ENCODE data around the gene SPSB3.
"Not testable (repeated sequence)": the region's sequence is repeated elsewhere in the genome, so short reads cannot be mapped to it uniquely, and the experiment has no call there.

The SPSB3 gene

DNA sequence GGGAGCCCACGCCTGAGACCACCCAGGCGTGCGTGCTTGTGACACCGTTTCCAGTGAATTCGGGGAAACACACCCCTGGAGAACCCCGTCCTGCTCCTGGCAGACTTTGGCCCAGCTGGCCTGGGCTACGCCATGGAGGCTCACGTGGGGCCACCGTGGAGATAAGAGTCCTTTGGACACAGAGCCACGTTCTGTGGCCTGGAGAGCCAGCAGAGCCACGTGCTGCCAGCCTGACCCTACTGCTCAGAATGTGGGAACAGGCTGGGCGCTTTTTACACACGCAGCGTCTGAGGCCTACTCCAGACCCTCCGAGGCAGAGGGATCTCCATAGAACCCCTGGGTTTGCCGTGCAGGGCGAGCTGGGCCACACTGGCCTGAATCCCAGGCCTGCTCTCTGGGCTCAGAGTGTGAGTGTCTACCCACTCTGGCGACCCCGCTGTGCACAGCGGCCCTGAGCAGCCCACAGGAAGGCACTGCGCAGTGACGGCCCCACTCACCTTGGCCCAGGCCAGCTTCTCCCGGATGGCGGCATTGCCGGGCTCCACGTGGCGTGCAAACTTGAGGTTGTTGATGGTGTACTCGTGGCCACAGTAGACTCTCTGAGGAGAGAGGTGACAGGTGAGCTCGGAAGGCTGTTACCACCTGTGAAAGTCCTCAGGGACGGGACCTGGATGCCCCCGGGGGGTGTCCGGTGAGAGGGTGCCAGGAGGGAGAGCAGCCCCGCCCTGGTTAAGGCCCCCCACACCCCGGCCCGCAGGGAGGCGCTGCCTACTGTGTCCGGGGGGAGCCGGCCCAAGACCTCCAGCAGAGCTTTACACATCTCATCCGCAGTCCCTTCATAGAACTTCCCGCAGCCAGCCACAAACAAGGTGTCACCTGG, 34.3 kb upstream of the SPSB3 start:
- DNase-seq = no peak

DNA sequence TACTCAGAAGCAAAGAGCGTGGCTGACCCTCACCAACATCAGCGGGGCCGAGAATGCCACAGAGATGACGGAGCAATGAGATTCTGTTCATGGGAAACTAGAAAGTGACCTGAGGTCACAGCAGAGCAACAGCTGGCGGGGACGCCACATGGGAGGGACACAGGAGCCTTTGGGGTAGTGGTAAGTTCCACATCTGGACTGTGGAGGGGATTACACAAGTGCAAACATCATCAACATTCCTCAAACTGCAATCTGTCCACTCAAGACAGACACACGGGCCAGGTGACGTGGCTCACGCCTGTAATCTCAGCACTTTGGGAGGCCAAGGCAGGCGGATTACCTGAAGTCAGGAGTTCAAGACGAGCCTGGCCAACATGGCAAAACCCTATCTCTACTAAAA, 33.1 kb upstream of the SPSB3 start:
- no peak for DNase-seq

DNA sequence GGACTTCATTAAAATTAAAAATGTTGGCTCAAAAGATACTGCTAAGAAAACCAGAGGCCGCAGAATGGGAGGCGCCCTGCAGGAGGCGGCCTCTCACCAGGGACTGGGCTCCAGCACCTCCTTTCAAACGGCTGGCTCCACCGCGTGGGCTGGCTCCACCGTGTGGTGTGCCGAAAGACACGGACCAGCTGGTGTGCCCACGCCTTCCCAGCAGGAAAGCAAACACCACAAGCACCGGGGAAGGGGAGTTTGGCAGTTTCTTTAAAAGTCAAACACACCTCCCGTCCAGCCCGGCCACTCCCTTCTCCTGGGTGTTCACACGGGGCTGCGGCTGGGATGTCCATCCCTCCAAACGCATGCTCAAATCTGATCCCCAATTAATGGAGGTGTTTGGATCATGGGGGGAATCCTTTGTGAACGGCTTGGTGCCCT, 30.4 kb upstream of the SPSB3 start:
- DNase-seq = peak; percentile 70 to 83

DNA sequence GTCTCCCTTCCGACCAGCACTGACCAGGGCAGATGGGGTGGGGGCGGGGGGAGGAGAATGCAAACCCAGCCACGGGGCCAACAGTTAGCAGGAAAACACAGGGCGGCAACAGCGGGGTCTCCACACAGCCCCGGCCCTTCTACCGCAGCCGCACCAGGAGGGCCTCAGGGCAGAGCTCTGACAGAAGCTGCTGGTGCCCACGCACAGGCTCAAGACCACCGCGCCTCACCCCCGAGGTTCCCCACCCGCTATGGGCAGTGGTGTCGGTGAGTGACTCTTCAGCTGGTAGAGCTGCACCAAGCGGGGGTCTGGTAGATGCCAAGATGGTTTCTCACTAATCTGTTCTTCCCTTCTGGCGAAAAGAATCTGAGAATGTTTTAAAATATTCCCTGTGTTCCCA, 28.2 kb upstream of the SPSB3 start:
- no peak for DNase-seq

DNA sequence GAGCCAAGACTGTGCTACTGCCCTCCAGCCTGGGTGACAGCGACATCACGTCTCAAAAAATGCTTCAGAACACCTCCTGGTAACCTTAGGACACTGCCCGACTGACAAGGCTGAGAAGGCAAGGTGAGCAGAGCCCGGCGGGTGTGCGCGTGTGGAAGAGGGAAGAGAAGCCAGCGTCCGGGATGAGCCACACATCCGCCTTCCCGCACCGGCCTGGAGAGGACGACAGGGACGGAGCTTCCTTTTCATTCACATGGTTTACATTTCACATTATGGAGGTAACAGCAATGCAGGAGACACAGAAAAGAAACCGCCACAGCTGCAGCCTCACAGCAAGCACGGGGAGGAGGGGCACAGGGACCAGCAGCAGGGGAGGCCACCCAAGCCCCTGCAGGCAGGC, 27.7 kb upstream of the SPSB3 start:
- no peak for DNase-seq

DNA sequence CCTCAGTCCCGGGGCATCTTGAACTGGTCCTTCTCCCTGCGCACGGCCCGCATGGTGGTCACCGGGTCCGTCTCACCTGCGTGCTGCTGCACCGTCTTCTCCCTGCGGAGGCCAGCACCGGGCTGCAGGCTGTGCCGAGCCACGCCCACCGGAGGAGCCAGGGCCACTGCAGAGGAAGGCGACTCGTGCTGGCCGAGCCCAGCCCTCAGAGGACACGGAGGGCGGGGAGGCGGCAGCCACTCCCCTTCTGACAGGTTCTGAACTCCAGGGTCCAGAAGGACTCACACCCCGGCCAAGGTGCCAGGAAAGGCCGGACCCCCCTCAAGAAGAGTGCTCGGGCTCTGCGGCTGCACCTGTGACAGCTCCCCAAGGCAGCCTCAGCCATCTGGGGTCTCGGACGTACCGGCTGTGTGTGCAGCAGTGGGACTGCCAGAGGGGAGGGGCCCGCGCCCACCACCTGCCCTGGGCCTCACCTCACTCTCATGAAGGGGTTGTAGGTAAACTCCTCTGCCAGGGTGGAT, 27.0 kb upstream of the SPSB3 start:
- DNase-seq = no peak

DNA sequence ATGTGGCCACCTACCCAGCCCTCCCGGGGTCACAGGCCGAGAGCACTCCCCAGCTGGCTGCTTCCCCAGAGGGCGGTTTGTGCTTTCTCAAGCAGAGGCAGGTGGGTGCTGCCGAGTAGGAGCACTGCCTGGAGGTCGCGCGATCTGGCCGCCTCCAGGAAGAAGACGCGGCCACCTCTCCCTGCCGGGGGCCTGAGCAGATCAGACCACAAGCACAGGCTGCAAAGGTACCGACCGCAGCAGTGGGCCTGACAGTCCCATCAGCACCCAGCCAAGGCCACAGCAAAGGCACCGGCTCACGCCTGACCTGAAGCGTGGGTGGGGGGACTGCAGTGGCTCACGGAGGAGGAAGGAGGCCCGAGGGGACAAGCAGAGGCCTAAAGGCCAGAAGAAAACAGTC, 26.3 kb upstream of the SPSB3 start:
- no peak for DNase-seq

DNA sequence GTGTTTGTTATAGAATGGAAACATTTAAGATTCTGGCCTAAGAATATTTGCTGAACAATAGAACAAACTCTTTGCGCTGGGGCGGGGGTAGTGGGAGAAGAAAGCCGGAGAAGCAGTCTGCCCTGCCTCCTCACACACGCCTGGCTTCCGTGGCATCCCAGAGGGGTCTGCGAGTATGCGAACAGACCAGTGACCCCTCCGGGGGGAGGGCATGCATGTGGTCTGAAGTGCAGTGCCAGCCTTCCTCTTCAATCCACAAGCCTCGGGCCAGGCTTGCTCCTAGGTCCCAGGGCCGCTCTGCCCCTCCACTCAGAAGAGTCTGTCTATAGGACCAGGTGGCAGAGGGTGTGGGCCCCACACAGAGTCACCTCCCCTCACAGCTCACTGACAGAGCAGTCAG, 25.3 kb upstream of the SPSB3 start:
- no peak for DNase-seq

DNA sequence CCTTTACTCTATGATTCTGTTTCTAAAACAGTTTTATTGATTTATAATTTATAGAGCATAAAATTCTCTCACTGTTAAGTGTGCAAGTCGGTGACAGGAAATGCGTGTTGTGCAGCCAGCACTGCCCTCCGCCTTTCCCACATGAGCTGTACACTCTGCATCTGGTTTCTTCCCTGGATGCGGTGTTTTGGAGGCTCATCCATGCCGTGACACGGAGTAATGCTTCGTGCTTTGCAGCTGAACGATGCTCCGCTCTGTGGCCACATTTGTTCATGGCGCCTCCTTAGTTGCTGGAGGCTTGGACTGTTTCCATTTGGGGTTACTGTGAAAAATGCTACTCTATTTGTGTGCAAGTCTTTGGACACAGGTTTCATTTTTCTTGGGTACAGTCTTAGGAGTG, 18.3 kb upstream of the SPSB3 start:
- DNase-seq = no peak

DNA sequence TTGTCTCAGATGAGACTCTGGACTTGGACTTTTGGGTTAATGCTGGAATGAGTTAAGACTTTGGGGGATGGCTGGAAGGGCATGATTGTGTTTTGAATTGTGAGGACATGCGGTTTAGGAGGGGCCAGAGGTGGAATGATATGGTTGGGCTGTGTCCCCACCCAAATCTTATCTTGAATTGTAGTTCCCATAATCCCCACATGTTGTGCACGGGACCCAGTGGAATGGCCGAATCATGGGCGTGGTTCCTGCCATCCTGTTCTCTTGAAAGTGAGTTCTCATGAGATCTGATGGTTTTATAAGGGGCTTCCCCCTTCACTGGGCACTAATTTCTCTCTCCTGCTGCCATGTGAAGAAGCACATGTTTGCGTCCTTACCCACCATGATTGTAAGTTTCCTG, 16.9 kb upstream of the SPSB3 start:
- not testable (repeated sequence) for DNase-seq

DNA sequence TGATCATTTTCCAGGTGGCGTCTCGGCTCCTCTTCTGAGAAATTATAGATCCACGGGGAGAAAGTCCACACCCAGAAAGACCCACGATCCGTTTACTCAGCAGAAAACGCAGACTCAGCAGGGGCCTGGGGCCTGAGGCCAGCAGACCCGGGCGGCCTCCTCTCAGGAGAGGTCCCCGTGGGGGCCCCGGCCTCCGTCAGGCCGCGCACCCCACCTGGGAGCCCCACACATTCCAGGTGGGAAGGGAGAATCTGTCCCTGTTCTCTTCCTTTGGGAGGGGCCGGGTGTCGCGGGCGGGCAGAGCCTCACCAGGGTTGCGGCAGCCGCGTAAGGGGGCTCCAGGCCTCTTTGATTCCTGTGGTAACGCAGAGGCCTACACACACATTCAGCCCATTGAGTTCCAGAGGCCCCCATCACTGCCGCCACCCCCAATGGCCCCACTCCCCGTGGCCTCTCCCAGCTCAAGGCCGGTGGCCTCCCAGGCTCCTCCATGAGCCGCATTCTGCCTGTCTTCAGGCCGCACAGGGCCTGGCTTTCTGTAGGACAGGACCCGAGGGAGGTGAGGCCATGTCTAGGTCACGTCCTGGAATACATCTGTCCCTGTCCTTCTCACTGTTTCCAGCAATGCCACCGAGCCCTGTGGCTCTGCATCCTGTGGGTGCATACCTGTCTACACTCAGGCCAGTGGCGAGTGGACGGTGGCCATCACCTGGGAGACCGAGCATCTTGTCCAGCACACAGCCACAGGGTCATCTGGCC, 12.7 kb upstream of the SPSB3 start:
- no peak for DNase-seq

DNA sequence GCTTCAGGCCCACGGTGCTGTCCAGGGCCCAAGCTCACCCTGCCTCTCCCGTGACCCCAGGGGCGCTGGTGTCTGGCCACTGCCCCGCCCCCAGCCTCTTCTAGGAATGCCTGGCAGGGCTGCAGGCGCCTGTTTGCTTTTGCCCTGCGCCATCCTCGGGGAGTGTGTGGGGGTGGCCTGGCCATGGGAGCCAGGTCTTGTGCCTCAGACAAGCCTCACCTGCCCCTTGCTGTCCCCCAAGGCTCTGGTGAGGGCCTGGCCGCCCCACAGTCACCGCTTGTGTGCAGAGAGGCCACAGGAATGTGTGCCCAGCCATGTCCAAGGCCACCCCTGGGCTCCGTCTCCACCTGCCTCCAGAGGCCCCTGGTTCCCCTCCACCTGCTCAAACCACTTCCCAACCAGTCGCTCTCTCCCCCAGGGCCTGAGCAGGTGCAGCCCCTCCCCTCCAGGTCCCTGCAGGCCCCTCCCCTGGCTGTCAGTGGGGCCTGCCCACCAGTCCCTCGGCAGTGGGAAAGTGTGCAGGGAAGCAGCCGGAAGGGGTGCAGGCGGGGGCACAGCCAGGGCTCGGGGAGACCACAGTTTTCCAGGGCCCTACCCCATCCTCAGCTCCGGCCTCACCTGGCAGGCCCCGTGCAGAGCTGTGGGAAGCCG, 12.0 kb upstream of the SPSB3 start:
- DNase-seq = no peak

DNA sequence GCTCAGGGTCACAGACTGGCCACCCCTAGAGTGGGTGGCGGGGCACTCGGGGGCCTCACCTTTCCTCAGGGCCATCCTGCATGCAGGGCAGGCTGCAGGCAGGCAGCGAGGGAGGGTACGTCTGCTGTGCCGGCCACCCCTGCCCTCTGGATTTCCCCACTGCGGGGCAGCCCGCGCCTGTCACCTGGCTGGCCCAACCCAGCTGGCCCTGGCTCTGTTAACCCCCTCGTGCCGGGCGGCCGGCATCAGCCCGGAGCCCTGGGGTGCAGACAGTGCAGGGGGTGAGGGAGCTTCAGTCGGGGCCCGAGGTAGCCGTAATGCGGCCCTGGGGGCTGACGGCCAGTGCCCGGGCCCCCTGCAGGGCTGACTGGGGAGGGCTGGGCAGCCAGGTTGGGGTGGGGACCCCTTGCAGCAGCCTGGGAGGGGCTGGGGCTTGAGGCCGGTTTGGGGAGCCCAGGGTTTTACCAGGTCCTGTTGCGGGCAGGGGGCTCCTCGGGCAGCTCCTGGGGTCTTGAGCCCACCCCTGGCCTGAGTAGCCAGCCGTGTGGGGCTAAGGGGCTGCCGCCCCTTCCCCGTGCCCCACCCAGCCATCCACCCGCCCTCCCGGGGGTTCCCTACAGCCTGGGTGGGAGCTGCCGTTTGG, 11.3 kb upstream of the SPSB3 start, which contains the start of gene IGFALS:
TSS of gene IGFALS (minus strand) at position 128 of the 643 bp plus-strand sequence. CDS start at position 75, 53 bp downstream.
- no peak for DNase-seq

DNA sequence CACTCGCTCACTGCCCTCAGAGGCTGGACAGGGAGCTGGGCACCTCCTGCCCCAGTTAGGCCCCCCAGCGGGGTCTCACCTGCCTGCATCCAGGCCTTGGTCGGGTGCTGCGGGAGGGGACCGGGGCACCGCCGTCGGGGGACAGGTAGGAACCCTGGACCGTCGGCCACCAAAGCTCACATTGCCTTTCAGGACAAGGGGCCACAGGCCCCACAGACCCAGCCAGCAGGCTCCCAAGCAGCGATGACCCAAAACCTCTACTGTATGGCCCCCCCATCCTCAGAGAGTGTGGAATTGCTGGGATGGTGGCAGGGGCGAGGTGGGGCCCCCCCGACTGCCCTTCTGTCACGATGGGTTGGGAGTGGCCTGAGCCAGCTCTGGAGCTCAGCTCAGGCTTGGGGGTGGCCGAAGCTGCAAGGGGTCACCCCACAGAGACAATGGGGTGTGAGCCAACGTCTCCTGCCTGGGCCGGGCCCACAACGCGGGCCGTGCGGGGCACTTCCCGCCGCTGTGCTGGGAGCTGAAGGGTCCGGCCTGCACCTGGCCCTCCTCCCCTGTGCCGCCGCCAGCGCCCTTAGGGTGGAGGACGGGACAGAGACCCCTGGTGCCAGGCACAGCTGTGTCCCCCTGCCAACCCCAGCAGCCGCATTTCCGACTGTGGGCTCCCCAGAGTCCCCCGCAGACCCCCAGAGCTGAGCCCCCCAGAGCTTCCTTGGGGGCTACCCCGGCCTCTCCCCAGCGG, 10.6 kb upstream of the SPSB3 start:
- DNase-seq = no peak

DNA sequence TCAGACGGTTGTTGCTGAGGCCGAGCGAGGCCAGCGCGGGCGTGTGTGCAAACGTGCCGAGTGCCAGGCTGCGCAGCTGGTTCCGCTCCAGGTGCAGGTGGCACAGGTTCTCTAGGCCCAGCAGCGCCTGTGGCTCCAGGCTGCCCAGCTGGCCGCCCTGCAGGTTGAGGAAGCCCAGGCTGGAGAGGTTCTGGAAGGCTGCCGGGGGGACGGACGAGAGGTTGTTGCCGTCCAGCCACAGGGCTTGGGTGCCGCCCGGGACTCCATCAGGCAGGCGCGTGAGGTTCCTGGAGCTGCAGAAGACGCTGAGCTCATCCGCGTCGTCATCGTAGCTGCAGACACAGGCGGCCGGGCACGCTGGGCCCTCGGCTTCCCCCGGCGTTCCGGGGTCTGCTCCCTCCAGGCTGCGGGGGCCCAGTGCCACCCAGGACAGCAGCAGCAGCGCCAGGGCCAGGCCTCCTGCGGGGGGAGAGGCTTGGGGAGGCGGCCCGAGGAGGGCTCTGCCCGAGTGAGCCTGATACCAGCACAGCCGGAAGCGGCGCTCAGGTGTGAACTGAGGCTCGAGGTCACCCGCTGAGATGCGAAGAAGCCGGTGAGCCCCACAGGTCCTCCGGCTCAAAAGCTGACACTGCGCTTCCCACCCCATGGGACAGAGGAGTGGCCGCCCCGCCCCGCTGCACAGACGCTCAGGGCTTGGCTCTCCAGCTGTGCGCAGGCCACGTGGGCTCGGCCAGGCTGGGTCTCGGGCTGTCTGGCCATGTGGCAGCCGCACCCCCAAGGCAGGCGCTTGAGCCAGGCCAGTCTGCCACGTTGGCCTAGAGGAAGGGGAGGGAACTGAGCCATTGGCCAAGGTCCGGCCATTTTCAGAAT, 9.8 kb upstream of the SPSB3 start:
- no peak for DNase-seq

DNA sequence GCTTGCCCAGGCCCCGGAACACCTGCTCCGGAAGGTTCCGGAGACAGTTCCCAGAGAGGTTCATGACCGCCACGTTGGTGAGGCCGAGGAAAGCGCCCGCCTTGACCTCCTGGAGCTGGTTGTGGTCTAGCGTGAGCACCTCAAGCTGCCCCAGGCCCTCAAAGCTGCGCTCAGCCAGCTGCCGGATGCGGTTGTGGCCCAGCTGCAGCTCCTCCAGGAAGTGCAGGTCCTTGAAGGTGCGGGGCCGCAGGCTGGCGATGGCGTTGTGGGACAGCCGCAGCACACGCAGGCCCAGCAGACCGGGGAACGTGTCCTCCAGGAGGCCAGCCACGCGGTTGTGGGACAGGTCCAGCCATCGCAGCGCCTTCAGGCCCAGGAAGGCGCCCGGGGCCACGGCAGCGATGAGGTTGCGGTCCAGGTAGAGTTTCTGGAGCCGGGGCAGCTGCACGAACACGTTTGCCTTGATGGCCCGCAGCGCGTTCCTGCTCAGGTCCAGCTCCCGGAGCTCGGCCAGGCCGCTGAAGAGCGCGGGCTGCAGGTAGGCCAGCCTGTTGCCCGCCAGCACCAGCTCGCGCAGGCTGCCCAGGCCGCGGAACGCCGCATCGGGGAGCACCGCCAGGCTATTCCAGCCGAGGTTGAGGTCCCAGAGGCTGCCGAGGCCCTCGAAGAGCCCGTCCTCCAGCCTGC, 9.0 kb upstream of the SPSB3 start:
- no peak for DNase-seq

DNA sequence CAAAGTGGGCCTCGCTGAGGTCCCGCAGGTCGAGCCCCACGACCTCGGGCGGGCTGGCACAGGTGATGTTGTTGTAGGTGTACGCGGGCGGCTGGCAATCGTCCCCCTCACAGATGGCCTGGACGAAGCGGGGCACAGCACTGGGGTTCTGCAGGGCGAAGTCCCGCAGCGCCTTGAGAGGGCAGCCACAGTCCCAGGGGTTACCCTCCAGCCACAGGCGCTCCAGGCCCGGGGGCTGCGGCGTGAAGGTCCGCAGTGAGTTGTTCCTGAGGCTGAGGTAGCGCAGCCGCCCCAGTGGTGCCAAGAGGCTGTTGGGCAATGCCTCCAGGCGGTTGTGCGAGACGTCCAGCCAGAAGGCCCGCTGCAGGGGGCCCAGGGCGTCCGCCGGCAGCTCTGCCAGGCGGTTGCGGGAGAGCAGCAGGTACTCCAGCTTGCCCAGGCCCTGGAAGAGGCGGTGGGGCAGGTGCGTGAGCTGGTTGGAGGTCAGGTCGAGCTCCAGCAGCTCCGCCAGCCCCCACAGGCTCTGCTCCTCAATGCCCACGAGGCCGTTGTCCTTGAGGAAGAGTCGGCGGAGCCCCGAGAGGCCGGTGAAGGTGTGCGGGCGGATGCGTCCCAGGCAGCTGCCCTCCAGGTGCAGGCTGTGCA, 8.4 kb upstream of the SPSB3 start:
- DNase-seq = no peak

DNA sequence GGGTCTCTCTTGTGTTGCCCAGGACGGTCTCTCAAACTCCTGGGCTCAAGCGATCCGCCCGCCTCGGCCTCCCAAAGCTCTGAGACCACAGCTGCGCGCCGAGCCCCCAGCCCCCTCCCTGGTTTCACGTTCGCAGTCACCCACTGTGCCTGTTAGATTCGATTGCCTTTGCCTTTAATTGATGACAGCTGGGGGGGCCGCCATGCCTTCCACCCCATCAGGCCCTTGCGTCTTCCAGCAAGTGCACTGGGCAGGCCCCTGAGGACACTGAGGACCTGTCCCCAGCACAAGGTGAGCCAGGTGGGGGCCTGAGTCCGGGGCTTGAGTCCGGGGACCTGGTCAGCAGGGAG, 7.9 kb upstream of the SPSB3 start:
- DNase-seq = no peak

DNA sequence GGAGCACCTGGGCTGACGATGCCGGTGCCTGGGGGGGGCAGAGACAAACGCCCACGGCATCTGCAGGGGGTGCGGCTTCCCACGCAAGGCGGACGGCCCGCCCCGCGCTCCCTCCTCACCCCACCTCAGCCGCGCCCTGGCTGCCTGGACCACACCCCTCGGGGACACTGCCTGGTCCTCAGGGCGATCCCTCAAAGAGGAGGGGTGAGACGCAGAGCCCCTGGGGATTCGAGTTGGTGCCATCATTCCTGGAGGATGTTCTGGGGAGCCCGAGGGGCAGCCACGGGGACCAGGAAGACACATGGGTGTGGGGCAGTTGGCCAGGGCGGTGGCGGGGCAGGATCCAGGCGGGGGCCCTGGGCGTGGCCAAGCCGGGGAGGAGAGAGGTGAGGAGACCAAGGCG, 7.3 kb upstream of the SPSB3 start:
- no peak for DNase-seq

DNA sequence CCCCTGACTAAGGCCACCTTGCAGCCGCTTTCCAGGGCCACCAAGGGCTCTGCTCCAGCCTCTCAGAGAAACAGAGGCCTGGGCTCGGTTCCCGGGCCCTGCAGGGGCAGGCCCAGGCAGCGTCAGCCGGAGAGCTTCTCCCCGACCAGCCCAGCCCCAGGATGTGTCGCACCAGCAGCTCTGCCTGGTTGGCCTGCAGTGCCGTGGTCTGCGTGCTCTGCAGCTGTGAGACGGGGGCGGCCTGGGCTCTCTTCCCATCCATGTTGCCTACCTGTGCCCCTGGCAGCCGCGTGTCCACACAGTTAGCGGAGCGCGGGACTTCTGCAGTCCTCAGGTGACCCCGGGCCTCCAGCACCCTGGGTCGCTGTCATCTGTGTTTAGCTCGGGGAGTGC, 6.3 kb upstream of the SPSB3 start:
- DNase-seq = no peak
